ENCODE measurements around the gene SLC30A1.
"Not testable (repeated sequence)": the region's sequence is repeated elsewhere in the genome, so short reads cannot be mapped to it uniquely, and the experiment has no call there.

Gene SLC30A1

DNA sequence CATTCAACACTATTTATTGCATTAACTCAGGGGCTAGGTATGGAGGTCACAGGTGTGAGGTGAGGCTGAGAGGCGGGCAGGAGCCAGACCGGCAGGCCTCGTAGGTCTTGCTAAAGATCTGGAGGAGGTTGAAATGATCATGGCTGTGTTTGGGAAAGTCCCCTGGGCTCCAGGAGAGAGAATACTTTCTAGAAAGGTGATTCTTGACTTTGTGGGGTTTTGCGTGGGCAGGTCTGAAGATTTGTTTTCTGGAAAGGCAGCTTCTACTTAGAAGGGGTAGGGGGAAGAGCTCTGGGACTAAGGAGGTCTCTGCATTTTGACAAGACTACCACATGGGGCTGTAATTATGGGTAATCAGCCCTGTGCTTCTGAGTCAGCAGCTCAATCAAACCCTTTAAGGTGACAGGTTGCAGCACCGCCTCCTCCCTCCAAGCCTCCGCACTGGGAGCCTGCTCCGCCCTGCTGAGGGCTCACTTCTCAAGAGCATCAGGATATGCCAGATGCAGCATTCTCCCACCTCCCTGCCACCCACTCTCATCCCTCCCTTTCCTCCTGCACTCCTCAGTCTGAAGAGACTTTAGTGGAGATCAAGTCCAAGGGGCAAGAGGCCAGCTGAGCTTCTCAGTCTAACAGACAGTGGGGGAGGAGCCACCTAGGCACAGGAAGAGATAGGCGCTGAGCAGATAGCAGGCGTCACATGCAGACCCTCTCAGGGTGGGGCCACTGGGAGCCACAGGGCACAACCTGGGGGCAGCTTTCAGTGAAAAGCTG is 30.5 kb downstream of the SLC30A1 start:
- no peak for DNase-seq (ENCODE audit: low read depth in 2 of 2)

GRCh38 chr1:211547710-211548109 is 31.3 kb downstream of the SLC30A1 start:
- DNase-seq (ENCODE audit: low read depth in 2 of 2), result no peak

GRCh38 chr1:211546543-211546942 is 32.4 kb downstream of the SLC30A1 start:
- no peak for DNase-seq (ENCODE audit: low read depth in 2 of 2)

GRCh38 chr1:211543025-211543424 is 35.9 kb downstream of the SLC30A1 start:
- DNase-seq (ENCODE audit: low read depth in 2 of 2), result no peak

DNA sequence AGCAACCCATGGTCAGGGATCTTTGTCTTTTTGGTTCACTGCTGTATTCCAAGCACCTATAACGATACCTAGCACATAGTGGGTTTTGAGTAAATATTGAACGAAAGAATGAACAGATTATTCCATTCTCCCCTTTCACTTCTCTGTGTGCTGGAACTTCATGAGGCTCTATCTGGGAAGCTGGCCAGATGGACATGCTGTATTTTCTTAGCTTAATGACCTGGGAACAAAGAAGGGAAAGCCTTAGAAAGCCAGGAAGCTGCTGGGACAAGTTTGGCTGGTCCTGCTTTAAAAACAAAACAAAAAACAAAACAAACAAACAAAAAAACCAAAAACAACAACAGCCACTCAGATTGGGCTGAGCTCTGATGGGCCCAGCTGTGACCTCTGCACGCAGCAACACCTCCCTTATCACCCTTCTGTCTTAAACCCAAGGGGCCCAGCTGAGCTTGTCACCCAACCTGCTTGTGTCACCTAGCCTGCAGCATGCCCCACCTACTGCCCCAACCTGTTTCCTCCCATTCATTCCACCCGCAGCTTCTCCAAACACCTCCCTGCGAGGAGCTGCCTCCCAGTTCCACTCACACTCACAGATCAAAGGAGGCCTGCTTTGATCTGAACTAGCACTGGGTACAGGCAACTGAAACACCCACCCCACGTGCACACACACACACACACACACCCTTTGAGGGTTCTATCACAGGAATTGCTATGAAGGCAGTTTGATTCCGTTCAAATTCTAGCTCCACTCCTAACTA is 37.1 kb downstream of the SLC30A1 start:
- DNase-seq (ENCODE audit: low read depth in 2 of 2), result no peak

GRCh38 chr1:211541278-211541677 is 37.7 kb downstream of the SLC30A1 start:
- DNase-seq (ENCODE audit: low read depth in 2 of 2), result no peak

DNA sequence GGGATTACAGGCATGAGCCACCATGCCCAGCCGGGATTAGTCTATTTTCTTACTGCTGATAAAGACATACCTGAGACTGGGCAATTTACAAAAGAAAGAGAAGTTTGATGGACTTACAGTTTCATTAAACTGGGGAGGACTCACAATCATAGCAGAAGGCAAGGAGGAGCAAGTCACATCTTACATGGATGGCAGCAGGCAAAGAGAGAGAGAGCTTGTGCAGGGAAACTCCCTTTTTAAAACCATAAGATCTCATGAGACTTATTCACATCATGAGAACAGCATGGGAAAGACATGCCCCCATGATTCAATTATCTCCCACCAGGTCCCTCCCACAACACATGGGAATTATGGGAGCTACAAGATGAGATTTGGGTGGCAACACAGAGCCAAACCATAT is 38.1 kb downstream of the SLC30A1 start:
- not testable (repeated sequence) for DNase-seq (ENCODE audit: low read depth in 2 of 2)

- DNase-seq (ENCODE audit: low read depth in 2 of 2), result no peak
Observed at GRCh38 chr1:211538287-211538686, 40.7 kb downstream of the SLC30A1 start.

DNA sequence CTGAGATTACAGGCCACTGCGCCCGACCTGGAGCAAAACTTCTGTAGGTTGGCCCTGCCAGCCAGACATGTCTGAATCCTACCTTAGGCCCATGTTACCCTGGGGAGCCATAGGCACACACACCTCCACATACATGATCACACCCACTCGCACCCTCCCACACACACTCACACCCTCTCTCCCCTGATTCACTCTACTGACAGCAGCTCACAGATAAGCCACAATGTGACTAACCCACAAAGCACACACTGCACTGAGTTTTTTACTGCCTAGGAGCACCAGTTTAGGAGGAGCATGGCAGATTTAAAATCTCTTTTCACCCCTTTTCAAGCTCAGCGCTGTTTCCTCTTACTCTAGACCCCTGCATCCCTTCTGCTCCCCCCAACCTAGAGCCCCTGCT is 41.7 kb downstream of the SLC30A1 start:
- no peak for DNase-seq (ENCODE audit: low read depth in 2 of 2)

- no peak for DNase-seq (ENCODE audit: low read depth in 2 of 2)
Observed at GRCh38 chr1:211536606-211537005, 42.4 kb downstream of the SLC30A1 start.

DNA sequence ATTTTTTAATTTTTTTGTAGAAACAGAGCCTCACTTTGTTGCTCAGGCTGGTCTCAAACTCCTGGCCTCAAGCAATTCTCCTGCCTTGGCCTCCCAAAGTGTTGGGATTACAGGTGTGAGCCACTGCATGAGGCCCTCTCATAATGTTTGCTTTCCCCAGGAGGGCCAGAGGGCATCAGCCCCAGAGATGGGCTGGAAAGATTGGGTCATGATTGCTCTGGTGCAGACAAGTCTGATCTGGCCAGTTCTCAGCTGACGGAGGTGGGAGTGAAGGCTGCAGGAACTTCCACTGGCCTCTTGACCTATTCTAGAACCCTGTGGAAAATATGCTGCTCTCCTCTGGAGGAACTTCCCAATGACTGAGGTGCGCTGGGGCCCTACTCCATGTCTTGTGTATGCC is 43.6 kb downstream of the SLC30A1 start:
- no peak for DNase-seq (ENCODE audit: low read depth in 2 of 2)

- no peak for DNase-seq (ENCODE audit: low read depth in 2 of 2)
Observed at GRCh38 chr1:211534545-211535291, 44.2 kb downstream of the SLC30A1 start.

GRCh38 chr1:211532088-211532444 is 46.9 kb downstream of the SLC30A1 start:
- no peak for DNase-seq (ENCODE audit: low read depth in 2 of 2)

GRCh38 chr1:211531194-211532087 is 47.5 kb downstream of the SLC30A1 start:
- no peak for DNase-seq (ENCODE audit: low read depth in 2 of 2)

GRCh38 chr1:211530102-211530501 is 48.9 kb downstream of the SLC30A1 start:
- DNase-seq (ENCODE audit: low read depth in 2 of 2), result no peak

GRCh38 chr1:211529453-211529852 is 49.5 kb downstream of the SLC30A1 start:
- DNase-seq (ENCODE audit: low read depth in 2 of 2), result no peak

DNA sequence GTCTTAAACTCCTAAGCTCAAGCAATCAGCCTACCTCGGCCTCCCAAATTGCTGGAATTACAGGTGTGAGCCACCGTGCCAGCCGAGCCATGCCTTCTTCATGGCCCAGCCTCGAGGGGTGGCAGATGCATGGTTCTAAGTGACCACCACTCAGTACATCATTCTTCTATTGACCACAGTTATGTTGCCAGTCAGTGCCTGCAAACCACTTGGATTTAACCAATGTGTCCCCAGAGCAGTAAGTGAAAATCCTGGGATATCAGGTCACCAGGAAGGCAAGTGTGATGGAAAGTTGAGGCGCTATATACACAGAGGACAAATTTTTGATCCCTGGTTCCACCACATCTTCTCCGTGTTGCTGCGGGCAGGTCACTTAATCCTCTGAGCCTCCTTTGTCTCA is 50.0 kb downstream of the SLC30A1 start:
- DNase-seq (ENCODE audit: low read depth in 2 of 2), result no peak

DNA sequence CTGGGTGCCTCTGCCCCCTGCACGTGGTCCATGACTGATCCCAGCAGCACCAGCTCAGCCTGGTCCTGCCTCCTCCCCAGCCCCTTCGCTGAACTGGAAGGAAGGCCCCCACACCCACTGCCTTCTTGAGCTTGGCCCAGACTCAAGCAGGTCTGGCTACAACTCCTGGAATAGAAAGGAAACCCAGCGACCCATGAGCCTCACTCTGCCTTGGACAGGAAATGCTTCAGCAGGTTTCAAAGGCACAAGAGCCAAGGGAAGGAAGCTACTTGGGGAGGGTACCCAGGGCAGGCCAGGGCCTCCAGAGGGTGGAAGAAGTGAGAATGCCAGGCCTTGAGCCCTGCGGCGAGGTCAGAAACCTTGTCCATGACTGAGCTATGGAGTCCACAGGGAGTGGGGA is 51.1 kb downstream of the SLC30A1 start:
- DNase-seq (ENCODE audit: low read depth in 2 of 2), result no peak

- DNase-seq (ENCODE audit: low read depth in 2 of 2), result no peak
Observed at GRCh38 chr1:211527006-211527405, 52.0 kb downstream of the SLC30A1 start.

DNA sequence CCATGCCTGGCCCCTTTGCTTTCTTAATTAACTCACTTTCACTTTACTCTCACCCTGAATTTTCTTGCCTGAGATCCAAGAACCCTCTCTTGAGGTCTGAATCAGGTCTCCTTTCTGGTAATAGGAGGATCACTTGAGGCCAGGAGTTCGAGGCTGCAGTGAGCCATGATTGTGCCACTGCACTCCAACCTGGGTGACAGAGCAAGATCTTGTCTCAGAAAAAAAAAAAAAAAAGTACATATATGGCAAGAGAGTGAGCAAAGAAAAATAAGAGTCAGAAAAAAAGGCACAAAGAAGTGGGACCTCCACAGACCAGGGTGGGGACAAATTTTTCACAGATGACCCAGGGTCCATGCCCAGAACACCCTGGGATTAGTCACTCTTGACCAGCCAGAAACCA is 52.9 kb downstream of the SLC30A1 start:
- no peak for DNase-seq (ENCODE audit: low read depth in 2 of 2)

DNA sequence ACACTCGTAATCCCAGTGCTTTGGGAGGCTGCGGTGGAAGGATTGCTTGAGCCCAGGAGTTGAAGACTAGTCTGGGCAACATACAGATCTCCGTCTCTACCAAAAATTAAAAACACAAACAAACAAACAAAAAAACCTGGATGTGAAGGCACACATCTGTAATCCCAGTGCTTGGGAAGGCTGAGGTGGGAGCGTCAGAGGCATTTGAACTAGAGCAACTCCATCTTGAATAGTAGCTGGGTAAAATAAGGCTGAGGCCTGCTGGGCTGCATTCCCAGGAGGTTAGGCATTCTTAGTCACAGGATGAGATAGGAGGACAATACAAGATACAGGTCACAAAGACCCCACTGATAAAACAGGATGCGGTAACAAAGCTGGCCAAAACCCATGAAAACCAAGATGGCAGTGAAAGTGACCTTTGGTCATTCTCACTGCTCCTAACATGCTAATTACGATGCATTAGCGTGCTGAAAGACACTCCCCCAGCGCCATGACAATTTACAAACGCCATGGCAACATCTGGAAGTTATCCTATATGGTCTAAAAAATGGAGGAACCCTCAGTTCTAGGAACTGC is 53.8 kb downstream of the SLC30A1 start:
- no peak for DNase-seq (ENCODE audit: low read depth in 2 of 2)

All from fibroblast of skin of left biceps (primary cell).